Thymus (tissue), 11 donors: ENCODE results near the gene ARSK. TPM values are rescaled to one million over a fixed set of nuclear protein-coding genes. Genes with fewer than 3 reads are reported as not detected.

ENCODE experiments used
- DNase-seq, 9 donors: peaks; one replicate each; pipeline ENCODE4 v3.0.0-alpha.2; 2013; ENCODE audit warnings: low spot score in 9 of 9, low read depth in 6 of 9, missing footprints in 1 of 9
- H3K27ac ChIP-seq, 2 donors: one replicate each; pipeline ENCODE4 v1.5.1; 2013; ENCODE audit warnings: control low read depth in 1 of 2, low read depth in 1 of 2, low read length in 1 of 2, mild to moderate bottlenecking in 1 of 2, moderate library complexity in 1 of 2
- H3K27me3 ChIP-seq, 2 donors: one replicate each; pipeline ENCODE4 v1.5.1; 2013; ENCODE audit warnings: low read length in 1 of 2; ENCODE audit not compliant: control insufficient read depth in 2 of 2, insufficient read depth in 1 of 2
- H3K36me3 ChIP-seq, 2 donors: one replicate each; pipeline ENCODE4 v1.5.1; 2013; ENCODE audit warnings: low read length in 1 of 2, mild to moderate bottlenecking in 1 of 2, moderate library complexity in 1 of 2; ENCODE audit not compliant: control insufficient read depth in 2 of 2, insufficient read depth in 2 of 2
- H3K4me1 ChIP-seq, 2 donors: one replicate each; pipeline ENCODE4 v1.5.1; 2013; ENCODE audit warnings: low read length in 2 of 2; ENCODE audit not compliant: control insufficient read depth in 2 of 2, insufficient read depth in 2 of 2
- H3K4me3 ChIP-seq, 2 donors: one replicate each; pipeline ENCODE4 v1.5.1; 2013; ENCODE audit warnings: low read length in 2 of 2, control low read depth in 1 of 2, mild to moderate bottlenecking in 1 of 2
- H3K9me3 ChIP-seq, 2 donors: one replicate each; pipeline ENCODE4 v1.5.1; 2013; ENCODE audit warnings: low read length in 1 of 2, mild to moderate bottlenecking in 1 of 2; ENCODE audit not compliant: control insufficient read depth in 2 of 2, insufficient read depth in 1 of 2
- WGBS: extraction: QIAGEN DNeasy Blood & Tissue Kit; methylation state at CpG from one replicate; pipeline ENCODE4 v1.1.7; 2013; 5-methylcytosine and 5-hydroxymethylcytosine counted together
- polyA plus RNA-seq: library from polyadenylated mRNA; stranded (reverse); fragments of 200-250 nt; gene quantifications from one replicate; pipeline ENCODE4 v1.2.3, GENCODE V29; 2013
- total RNA-seq: library from RNA; stranded (reverse); fragments of 120-200 nt; gene quantifications from one replicate; pipeline ENCODE4 v1.2.4, GENCODE V29; 2013
- donor health status: healthy.

Gene ARSK
- total and polyA plus RNA-seq, 2 donors: 4.6 to 5.3 TPM

DNA sequence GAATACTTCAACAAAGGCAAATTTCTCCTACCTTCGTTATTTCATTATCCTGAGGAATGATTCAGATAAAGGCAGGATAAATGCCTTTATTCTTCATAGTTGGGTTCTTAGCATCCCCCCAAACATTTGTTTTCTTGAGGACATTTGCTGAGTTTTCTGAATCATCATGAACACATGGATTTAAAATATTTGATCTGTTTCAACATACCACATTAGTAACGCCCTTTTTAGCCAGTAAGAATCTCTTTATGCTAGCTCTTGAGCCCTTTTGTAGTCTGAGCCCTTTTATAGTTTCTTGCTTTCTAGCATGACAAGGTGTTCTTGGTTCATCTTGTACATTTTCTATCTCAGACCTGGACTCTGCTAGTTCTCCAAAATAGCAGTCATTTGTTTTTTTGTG is 28.0 kb upstream of the ARSK start:
- Histone ChIP-seq H3K27ac (no peak overlapping the region), H3K9me3 (no peaks in the 10 kb centered on the region), H3K4me3 (no peak overlapping the region), H3K27me3 (no peaks in the 10 kb centered on the region), H3K4me1 (no peaks in the 10 kb centered on the region), H3K36me3 (peaks cover 15 to 70% of the 10 kb centered on the region in 2 donors)
- no peak for DNase-seq
- WGBS: 98% methylated on average over 2 of the region's 2 CpGs

DNA sequence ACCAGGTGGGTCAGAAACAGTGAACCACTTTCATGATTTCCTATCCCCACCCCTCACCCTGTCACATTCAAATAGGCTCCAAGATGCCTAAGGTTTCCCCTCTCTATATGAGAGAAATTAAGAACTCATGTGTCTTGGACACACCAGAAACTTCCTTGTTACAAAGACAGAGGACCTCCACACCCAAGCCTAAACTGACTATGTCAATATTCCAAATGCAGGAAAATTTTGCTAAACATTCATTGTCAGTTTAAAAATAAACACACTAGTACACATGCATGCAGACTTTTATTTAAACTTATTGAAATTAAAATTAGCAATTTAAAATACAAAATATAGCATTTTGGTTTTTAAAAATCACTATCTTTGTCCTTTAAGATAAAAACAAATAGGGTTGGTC is 26.3 kb upstream of the ARSK start:
- H3K9me3 ChIP-seq: no peaks in the 10 kb centered on the region
- H3K4me3 ChIP-seq: no peak overlapping the region
- no peaks in the 10 kb centered on the region for H3K27me3 ChIP-seq
- peaks cover 12 to 58% of the 10 kb centered on the region in 2 donors for H3K36me3 ChIP-seq
- no peaks in the 10 kb centered on the region for H3K4me1 ChIP-seq
- no peak for DNase-seq
- H3K27ac ChIP-seq: no peak overlapping the region

DNA sequence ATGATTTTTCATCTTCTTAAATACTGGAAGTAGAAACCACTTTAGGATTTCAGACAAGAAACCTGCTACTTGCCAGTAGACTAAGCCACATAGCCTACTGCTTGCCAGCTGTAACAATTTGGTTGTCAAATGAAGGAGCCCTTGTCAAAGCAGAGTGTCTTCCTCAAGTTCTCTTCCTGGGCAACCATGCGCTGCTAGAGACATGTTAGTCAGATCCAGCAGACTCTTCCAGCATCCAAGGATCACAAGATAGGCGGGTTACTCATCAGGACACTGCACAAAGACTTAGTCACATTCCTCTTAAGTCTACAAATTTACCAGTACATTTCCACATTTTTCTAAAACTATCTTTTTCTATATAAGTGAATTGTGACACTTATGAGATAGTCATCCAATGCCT is 24.5 kb upstream of the ARSK start:
- no peak for DNase-seq
- 99% methylated on average over 2 of the region's 2 CpGs for WGBS
- Histone ChIP-seq H3K4me1 (no peaks in the 10 kb centered on the region), H3K36me3 (peaks cover 20 to 52% of the 10 kb centered on the region in 2 donors), H3K4me3 (no peak overlapping the region), H3K27me3 (no peaks in the 10 kb centered on the region), H3K27ac (no peak overlapping the region), H3K9me3 (no peaks in the 10 kb centered on the region)

DNA sequence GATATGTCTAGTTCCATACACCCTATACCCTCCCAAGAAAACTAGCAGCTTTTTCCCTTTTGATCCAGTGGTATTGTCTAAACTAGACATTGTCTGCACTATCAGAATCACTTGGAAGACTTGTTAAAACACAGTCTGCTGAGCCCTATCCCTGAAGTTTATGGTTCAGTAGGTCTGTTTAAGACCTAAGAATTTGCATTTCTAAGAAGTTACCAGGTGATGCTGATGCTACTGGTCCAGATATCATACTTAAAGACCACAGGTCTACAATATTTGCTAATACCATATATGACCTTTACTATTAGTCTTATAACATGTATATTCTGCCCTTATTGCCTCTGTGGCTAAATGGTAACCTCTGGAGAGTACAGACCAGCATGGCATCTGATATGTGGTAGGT is 23.4 kb upstream of the ARSK start:
- no peak for DNase-seq
- peaks cover 17 to 54% of the 10 kb centered on the region in 2 donors for H3K36me3 ChIP-seq
- no peak overlapping the region for H3K27ac ChIP-seq

DNA sequence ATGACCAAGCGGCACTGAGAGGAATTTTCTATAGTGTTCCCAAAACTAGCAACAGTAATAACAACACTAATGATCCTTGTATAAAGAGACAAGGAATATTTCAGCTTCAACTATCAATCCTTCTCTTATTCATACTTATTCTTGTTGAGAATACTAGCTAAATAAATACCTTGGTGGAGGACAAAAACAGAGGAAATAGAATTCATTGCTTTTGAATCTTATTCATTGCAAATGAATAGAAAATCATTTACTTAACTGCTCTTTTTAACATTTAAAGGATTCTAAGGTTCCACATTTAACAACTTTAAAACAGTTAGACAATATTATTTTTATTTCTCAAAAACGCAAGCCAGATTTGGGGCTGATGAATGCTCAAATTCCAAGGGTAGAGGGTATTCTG is 22.5 kb upstream of the ARSK start:
- Histone ChIP-seq H3K36me3 (peaks cover 16 to 48% of the 10 kb centered on the region in 2 donors), H3K9me3 (no peaks in the 10 kb centered on the region), H3K27ac (no peak overlapping the region), H3K4me3 (no peak overlapping the region), H3K27me3 (no peaks in the 10 kb centered on the region), H3K4me1 (no peaks in the 10 kb centered on the region)
- no peak for DNase-seq
- 97% methylated on average over 2 of the region's 2 CpGs for WGBS

More for the DNA sequence above, 23.4 kb upstream of the ARSK start:
- H3K27me3 ChIP-seq: no peaks in the 10 kb centered on the region
- H3K9me3 ChIP-seq: no peaks in the 10 kb centered on the region
- H3K4me1 ChIP-seq: no peaks in the 10 kb centered on the region
- no peak overlapping the region for H3K4me3 ChIP-seq

DNA sequence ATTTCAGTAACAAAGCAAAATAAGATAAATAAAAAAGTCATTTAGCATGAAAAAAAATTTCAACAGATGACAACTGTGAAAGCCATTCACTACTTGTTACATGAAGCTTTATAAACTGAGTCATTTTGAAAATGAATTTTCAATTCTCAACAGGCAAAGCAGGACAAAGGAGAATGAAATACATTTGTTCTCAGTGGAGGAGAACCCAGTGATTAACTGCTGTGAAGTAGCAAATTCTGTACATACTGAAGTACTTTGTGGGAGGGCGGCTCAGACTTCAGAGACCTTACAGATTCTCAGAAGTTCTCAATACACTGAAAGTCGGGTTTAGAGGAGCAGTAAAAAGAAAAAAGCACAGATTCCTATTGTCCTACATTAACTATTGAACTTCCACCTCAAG is 21.8 kb upstream of the ARSK start:
- Histone ChIP-seq H3K9me3 (no peaks in the 10 kb centered on the region), H3K27ac (no peak overlapping the region), H3K36me3 (peaks cover 16 to 44% of the 10 kb centered on the region in 2 donors), H3K4me3 (no peak overlapping the region), H3K27me3 (no peaks in the 10 kb centered on the region), H3K4me1 (no peaks in the 10 kb centered on the region)
- DNase-seq: no peak
- WGBS: 86% methylated on average over 2 of the region's 2 CpGs

DNA sequence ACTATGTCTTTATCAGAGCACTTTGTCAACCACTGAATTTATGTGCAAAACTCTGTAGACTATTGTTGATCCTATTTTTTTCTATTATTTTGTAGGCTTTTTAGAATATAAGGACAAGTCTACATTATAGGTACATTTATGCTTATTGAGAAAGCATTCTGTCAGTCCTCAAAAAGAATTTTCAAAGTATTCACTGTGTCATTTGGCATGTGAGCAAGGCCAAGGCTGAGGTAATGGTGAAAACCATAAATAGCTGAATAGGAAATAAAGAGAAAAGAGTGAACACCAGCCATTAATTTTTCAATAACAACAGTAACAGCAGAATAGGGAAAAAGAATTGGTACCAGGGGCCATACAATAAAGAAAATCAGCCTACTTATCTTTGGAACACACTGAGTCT is 21.1 kb upstream of the ARSK start:
- no peak for DNase-seq
- Histone ChIP-seq H3K27me3 (no peaks in the 10 kb centered on the region), H3K36me3 (peaks cover 12 to 41% of the 10 kb centered on the region in 2 donors), H3K4me3 (no peak overlapping the region), H3K4me1 (no peaks in the 10 kb centered on the region), H3K9me3 (no peaks in the 10 kb centered on the region), H3K27ac (no peak overlapping the region)

DNA sequence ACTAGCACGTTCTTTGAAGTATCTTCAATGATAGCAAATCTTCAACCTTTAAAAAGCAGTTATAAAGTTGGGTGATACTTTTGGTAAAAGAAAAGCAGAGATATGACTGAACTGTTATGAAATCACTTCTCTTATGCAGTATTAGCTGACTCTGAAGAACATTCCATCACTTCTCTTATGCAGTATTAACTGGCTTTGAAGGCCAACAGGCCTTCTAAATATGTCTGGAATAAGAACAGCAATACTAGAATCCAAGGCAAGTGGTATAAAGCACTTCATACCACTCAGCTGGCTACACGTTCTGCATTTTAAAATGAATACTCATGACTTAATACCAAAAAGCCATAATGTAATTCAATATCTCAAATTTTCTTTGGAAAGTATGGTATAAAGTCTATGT is 17.4 kb upstream of the ARSK start:
- no peaks in the 10 kb centered on the region for H3K4me1 ChIP-seq
- H3K9me3 ChIP-seq: no peaks in the 10 kb centered on the region
- DNase-seq: no peak
- no peaks in the 10 kb centered on the region for H3K27me3 ChIP-seq
- no peak overlapping the region for H3K27ac ChIP-seq
- no peak overlapping the region for H3K4me3 ChIP-seq
- WGBS: 96% methylated on average over 2 of the region's 2 CpGs
- H3K36me3 ChIP-seq: peaks cover 8 to 48% of the 10 kb centered on the region in 2 donors

DNA sequence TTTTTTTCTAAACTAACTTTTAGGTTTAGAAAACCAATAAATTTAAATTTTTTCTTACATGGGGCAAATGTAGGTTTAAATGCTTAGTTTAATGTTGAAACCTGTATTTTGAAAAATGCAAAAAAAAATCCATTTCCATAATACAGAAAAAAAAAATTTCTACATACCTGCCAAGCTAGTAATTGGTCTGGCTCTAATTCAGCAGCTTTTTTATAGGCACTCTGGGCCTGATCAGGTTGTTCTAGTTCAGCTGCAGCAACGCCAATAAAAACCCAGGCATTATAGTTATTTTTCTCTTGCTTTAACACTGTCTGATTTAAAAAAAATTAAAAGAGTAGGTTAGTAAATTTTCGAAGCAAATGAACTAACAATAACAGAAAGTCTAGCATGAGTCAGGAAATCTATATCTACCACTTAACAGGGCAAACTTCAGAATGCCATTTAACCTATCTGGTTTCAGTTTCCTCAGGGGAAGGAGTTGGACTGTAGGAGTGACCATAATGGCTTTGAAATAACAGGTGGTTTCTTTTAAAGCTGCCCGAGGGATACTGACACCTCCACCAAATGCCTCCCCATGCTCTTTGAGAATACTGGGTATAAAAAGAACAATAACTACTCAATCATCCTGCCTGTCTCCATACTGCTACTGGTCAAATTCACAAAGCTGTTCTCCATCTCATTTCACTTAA is 11.7 kb upstream of the ARSK start:
- no peaks in the 10 kb centered on the region for H3K9me3 ChIP-seq
- DNase-seq: no peak
- no peaks in the 10 kb centered on the region for H3K4me1 ChIP-seq
- no peak overlapping the region for H3K4me3 ChIP-seq
- WGBS: 74% methylated on average over 3 of the region's 3 CpGs
- no peak overlapping the region for H3K27ac ChIP-seq
- peaks cover 6 to 72% of the 10 kb centered on the region in 2 donors for H3K36me3 ChIP-seq
- no peaks in the 10 kb centered on the region for H3K27me3 ChIP-seq

DNA sequence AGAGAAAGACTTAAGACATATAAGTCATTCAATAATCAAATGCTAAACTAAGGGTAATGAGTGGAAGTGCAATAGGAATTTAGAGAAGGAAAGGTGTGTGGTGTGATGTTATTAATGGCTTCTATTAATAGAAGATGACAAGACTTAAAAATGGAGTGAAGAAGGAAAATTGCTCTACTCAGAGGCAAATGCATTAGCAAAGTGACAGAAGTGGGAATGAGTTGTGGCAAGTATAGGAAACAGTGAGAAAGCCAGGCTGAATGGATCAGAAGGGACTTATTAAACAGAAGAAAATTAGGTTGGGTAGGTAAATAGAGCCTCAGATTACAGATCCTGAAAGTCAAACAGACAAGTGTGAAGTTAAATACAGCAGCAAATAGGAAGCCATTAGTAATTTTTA is 5.9 kb upstream of the ARSK start:
- DNase-seq: no peak
- peaks cover 3 to 5% of the 10 kb centered on the region in 2 donors for H3K4me1 ChIP-seq
- H3K27me3 ChIP-seq: no peaks in the 10 kb centered on the region
- H3K27ac ChIP-seq: no peak overlapping the region
- H3K36me3 ChIP-seq: peaks cover 6 to 32% of the 10 kb centered on the region in 2 donors
- no peaks in the 10 kb centered on the region for H3K9me3 ChIP-seq
- no peak overlapping the region for H3K4me3 ChIP-seq
